H1 (cell line): Measurements from ENCODE around the gene NUP43. TPM values are rescaled to one million over a fixed set of nuclear protein-coding genes. Genes with fewer than 3 reads are reported as not detected.

Experiments used
- CTCF ChIA-PET: fragments of 300-600 bp; sonication (Branson Sonifier 250); formaldehyde crosslinking; loops from one replicate; lab custom pipeline; 2021; ENCODE audit not compliant: partially characterized antibody; lab: Charles Lee
- POLR2A ChIA-PET: fragments of 300-600 bp; sonication (Branson Sonifier 250); formaldehyde crosslinking; loops from one replicate; lab custom pipeline; 2021; ENCODE audit warnings: inconsistent platforms; ENCODE audit not compliant: partially characterized antibody; lab: Charles Lee
- DNase-seq, 2 experiments: peaks; one replicate each; pipeline versions ENCODE4 v3.0.0 to v3.0.0-alpha.2; 2010 to 2022; ENCODE audit warnings: low spot score in 2 of 2, low read depth in 1 of 2, mixed read lengths in 1 of 2
- FAIRE-seq: peaks from 2 replicates; lab custom pipeline; 2011; peaks lifted over from hg19 to GRCh38; lab: Jason Lieb, UNC
- H2AFZ ChIP-seq: 2 replicates; pipeline ENCODE4 v1.8.1; 2012; ENCODE audit warnings: low read length, inconsistent platforms
- H2AK5ac ChIP-seq: 2 replicates; pipeline ENCODE4 v1.6.1; 2013; ENCODE audit warnings: low read depth, low read length
- H2BK120ac ChIP-seq: replicated peaks from 2 replicates; pipeline ENCODE3; 2013; ENCODE audit warnings: low read depth, low read length, inconsistent platforms
- H2BK12ac ChIP-seq: 2 replicates; pipeline ENCODE4 v1.6.1; 2013; ENCODE audit warnings: low read depth, low read length
- H2BK15ac ChIP-seq: 2 replicates; pipeline ENCODE4 v1.6.1; 2013; ENCODE audit warnings: low read length
- H2BK20ac ChIP-seq: 2 replicates; pipeline ENCODE4 v1.6.1; 2013; ENCODE audit warnings: low read length
- H2BK5ac ChIP-seq: 2 replicates; pipeline ENCODE4 v1.6.1; 2013; ENCODE audit warnings: low read depth, low read length
- H3K14ac ChIP-seq: 2 replicates; pipeline ENCODE4 v1.6.1; 2013; ENCODE audit warnings: inconsistent platforms; ENCODE audit not compliant: insufficient read length
- H3K18ac ChIP-seq: 2 replicates; pipeline ENCODE4 v1.6.1; 2013; ENCODE audit warnings: low read length; ENCODE audit errors: extremely low read depth
- H3K23ac ChIP-seq: 2 replicates; pipeline ENCODE4 v1.6.1; 2013; ENCODE audit warnings: inconsistent platforms; ENCODE audit not compliant: insufficient read length
- H3K23me2 ChIP-seq: 2 replicates; pipeline ENCODE4 v1.6.1; 2013; ENCODE audit warnings: low read depth, low read length
- H3K27ac ChIP-seq: 2 replicates; pipeline ENCODE4 v1.6.1; 2011; ENCODE audit warnings: low read depth, low read length, inconsistent platforms
- H3K27me3 ChIP-seq, 4 experiments: replicated peaks in 1 of 4; 1 replicate in 1 of 4; 2 replicates in 3 of 4; pipeline versions ENCODE4 v1.6.1 to v1.8.1; 2011 to 2013; ENCODE audit warnings: low read length in 3 of 4, mild to moderate bottlenecking in 3 of 4, inconsistent platforms in 2 of 4, mixed read lengths in 2 of 4, moderate library complexity in 1 of 4; ENCODE audit not compliant: control insufficient read depth in 3 of 4, insufficient read depth in 3 of 4; ENCODE audit errors: extremely low read depth in 1 of 4
- H3K36me3 ChIP-seq, 4 experiments: 2 replicates each; pipeline versions ENCODE4 v1.6.1 to v1.8.1; 2011 to 2013; ENCODE audit warnings: mild to moderate bottlenecking in 4 of 4, low read length in 3 of 4, moderate library complexity in 2 of 4, control low read depth in 1 of 4, inconsistent platforms in 1 of 4; ENCODE audit not compliant: insufficient read depth in 4 of 4, control insufficient read depth in 2 of 4
- H3K4ac ChIP-seq: replicated peaks from 2 replicates; pipeline ENCODE3; 2013; ENCODE audit warnings: low read length, low read depth, mixed read lengths, inconsistent platforms; ENCODE audit not compliant: insufficient read length
- H3K4me1 ChIP-seq, 4 experiments: replicated peaks in 1 of 4; 1 replicate in 1 of 4; 2 replicates in 3 of 4; pipeline versions ENCODE4 v1.6.1 to v1.8.1; 2011 to 2013; ENCODE audit warnings: low read length in 3 of 4, inconsistent platforms in 2 of 4, mixed read lengths in 1 of 4; ENCODE audit not compliant: insufficient read depth in 4 of 4, control insufficient read depth in 3 of 4
- H3K4me2 ChIP-seq, 2 experiments: 2 replicates each; pipeline versions ENCODE4 v1.6.1 to v1.8.1; 2011 to 2013; ENCODE audit warnings: low read depth in 2 of 2, low read length in 2 of 2, control low read depth in 1 of 2, inconsistent platforms in 1 of 2, mild to moderate bottlenecking in 1 of 2; ENCODE audit not compliant: insufficient read depth in 1 of 2
- H3K4me3 ChIP-seq, 4 experiments: fragments of 200-600, 300-600 bp in 1 of 4; sonication (generic), shearing (Covaris generic), sonication (Bioruptor Twin) in 1 of 4; 2 replicates each; pipeline versions ENCODE4 v1.5.1 to v1.8.1; 2011 to 2016; ENCODE audit warnings: low read length in 4 of 4, low read depth in 3 of 4, control low read depth in 2 of 4, inconsistent platforms in 2 of 4, mild to moderate bottlenecking in 2 of 4, mixed read lengths in 1 of 4, moderate library complexity in 1 of 4; ENCODE audit not compliant: insufficient read depth in 2 of 4; ENCODE audit errors: extremely low read depth in 1 of 4
- H3K56ac ChIP-seq: replicated peaks from 2 replicates; pipeline ENCODE3; 2013; ENCODE audit warnings: low read depth, mild to moderate bottlenecking, mixed read lengths, low read length, inconsistent platforms; ENCODE audit not compliant: insufficient read length
- H3K79me1 ChIP-seq: 2 replicates; pipeline ENCODE4 v1.6.1; 2013; ENCODE audit warnings: low read depth, low read length, control low read depth
- H3K79me2 ChIP-seq, 2 experiments: 2 replicates each; pipeline versions ENCODE4 v1.6.1 to v1.8.1; 2012 to 2013; ENCODE audit warnings: low read length in 2 of 2, mild to moderate bottlenecking in 2 of 2, inconsistent platforms in 1 of 2; ENCODE audit not compliant: insufficient read depth in 2 of 2, control insufficient read depth in 1 of 2
- H3K9ac ChIP-seq, 4 experiments: replicated peaks in 1 of 4; 1 replicate in 1 of 4; 2 replicates in 3 of 4; pipeline versions ENCODE4 v1.6.1 to v1.8.1; 2011 to 2013; ENCODE audit warnings: low read depth in 3 of 4, low read length in 3 of 4, control low read depth in 2 of 4, mild to moderate bottlenecking in 2 of 4, moderate library complexity in 2 of 4, inconsistent platforms in 1 of 4; ENCODE audit errors: extremely low read depth in 1 of 4
- H3K9me3 ChIP-seq, 2 experiments: 2 replicates each; pipeline versions ENCODE4 v1.6.1 to v1.8.1; 2012 to 2013; ENCODE audit warnings: mild to moderate bottlenecking in 2 of 2, moderate library complexity in 2 of 2, control low read depth in 1 of 2, inconsistent platforms in 1 of 2, low read depth in 1 of 2, low read length in 1 of 2, mixed read lengths in 1 of 2; ENCODE audit not compliant: insufficient read depth in 2 of 2
- H4K20me1 ChIP-seq, 2 experiments: replicated peaks in 1 of 2; 2 replicates each; pipeline versions ENCODE3 to v1.8.1; 2011 to 2013; ENCODE audit warnings: inconsistent platforms in 2 of 2, low read length in 2 of 2, mild to moderate bottlenecking in 1 of 2; ENCODE audit not compliant: insufficient read depth in 2 of 2, control insufficient read depth in 1 of 2
- H4K5ac ChIP-seq: 2 replicates; pipeline ENCODE4 v1.6.1; 2013; ENCODE audit warnings: low read length, low read depth, mixed read lengths, inconsistent platforms; ENCODE audit not compliant: insufficient read length
- H4K8ac ChIP-seq: 2 replicates; pipeline ENCODE4 v1.8.0; 2013; ENCODE audit warnings: mild to moderate bottlenecking, moderate library complexity, low read length, inconsistent platforms; ENCODE audit not compliant: insufficient read depth; ENCODE audit errors: extremely low read depth
- H4K91ac ChIP-seq: replicated peaks from 2 replicates; pipeline ENCODE3; 2013; ENCODE audit warnings: low read length, mixed read lengths, inconsistent platforms; ENCODE audit not compliant: insufficient read length
- RAD21 ChIP-seq, 2 experiments: IDR thresholded peaks in 1 of 2; conservative IDR thresholded peaks in 1 of 2; 2 replicates each; pipeline ENCODE4 v1.6.1; 2011; ENCODE audit warnings: low read depth in 2 of 2, low read length in 2 of 2, improper control_type of control experiment in 1 of 2, inconsistent platforms in 1 of 2, mild to moderate bottlenecking in 1 of 2, moderate library complexity in 1 of 2
- WGBS, 2 experiments: shearing (Covaris generic) in 1 of 2; methylation state at CpG; one replicate each; pipeline versions ENCODE4 v1.1.6 to v1.1.7; 2013 to 2015; ENCODE audit warnings: low lambda C conversion rate in 2 of 2, mixed read lengths in 2 of 2, inconsistent platforms in 1 of 2, low coverage in 1 of 2, missing lambda C conversion rate in 1 of 2; ENCODE audit not compliant: insufficient replicate concordance in 2 of 2, insufficient coverage in 1 of 2, insufficient read length in 1 of 2; ENCODE audit errors: extremely low coverage in 1 of 2, missing lambda C conversion rate in 1 of 2; 5-methylcytosine and 5-hydroxymethylcytosine counted together
- polyA plus RNA-seq, 7 experiments: library from polyadenylated mRNA; depleted of rRNA in 3 of 7; stranded (reverse) in 5 of 7; unstranded in 2 of 7; fragments of >200 nt in 5 of 7; fragments of 200-250 nt in 2 of 7; gene quantifications; 1 replicate in 5 of 7; 2 replicates in 1 of 7; 4 replicates in 1 of 7; pipeline versions ENCODE4 v1.2.1 to v1.2.3, GENCODE V29; 2011 to 2013; ENCODE audit warnings: missing spikeins in 2 of 7, mixed read lengths in 2 of 7
- total RNA-seq: library from RNA; stranded (reverse); fragmentation: NEBNext Ultra II Directional; extraction: Animal tissue kit (Norgen Biotek cat#: 25700); gene quantifications from 2 replicates; pipeline ENCODE4 v1.2.1, GENCODE V29; 2021
- TF ChIP-seq, protein P1 (sequence below): IDR thresholded peaks from 2 replicates; pipeline ENCODE4 v1.6.1; 2012; ENCODE audit warnings: inconsistent platforms
- TF ChIP-seq, protein P2 (sequence below), 3 experiments: IDR thresholded peaks; 1 replicate in 2 of 3; 2 replicates in 1 of 3; pipeline versions ENCODE4 v1.5.1 to v1.6.1; 2011; ENCODE audit warnings: low read length in 3 of 3, mild to moderate bottlenecking in 3 of 3, inconsistent platforms in 2 of 3, low read depth in 1 of 3, moderate library complexity in 1 of 3; ENCODE audit not compliant: insufficient read depth in 1 of 3; ENCODE audit errors: control extremely low read depth in 1 of 3

The NUP43 gene
- total and polyA plus RNA-seq, 2 of the 8 experiments (the other 6 are each of a cell fraction or from before 2014, with no cell fraction given) = 25.2 to 83.4 TPM

DNA sequence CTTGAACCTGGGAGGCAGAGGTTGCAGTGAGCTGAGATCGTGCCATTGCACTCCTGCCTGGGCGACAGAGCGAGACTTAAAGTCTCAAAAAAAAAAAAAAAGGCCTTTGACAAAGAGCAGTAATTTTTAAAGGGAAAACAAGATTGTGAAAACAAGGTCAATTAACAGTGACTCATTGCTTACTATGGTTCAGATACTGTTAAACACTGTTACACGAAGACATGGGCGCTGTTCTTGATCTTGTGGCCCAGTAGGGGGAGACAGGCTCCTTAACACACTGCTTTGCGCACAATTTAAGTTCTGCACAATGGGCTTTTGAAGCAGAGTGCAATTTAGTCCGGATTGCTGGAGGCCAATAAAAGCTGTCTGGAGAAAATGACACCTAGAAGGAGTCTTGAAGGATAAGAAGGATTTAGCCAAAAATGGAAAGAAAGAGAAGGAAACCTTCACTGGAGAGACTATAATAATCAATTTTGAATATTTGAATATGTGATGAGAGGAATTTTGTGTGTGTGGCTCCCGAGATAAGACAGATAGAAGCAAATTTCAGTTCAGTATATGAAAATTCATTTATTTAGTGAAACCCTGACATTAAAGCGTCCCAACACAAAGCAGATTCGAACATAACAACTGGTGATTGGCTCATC lies 22.4 kb downstream of the NUP43 start:
- no peak overlapping the region for H3K56ac ChIP-seq
- POLR2A ChIA-PET = interaction anchor here (0.7 kb wide), 1 partner anchor 700 kb away, joined by 4 read pairs; no protein-coding TSS in a partner anchor
- H3K27ac ChIP-seq = no peak overlapping the region
- no peak overlapping the region for H3K23ac ChIP-seq
- CTCF ChIA-PET = interaction anchor here (0.5 to 2.4 kb wide), 17 partner anchors 9 to 1250 kb away, joined by 3 to 11 read pairs (median 3); partner anchors contain the start of gene NUP43
- H2AFZ ChIP-seq = no peak overlapping the region
- no peaks in the 10 kb centered on the region for H3K79me1 ChIP-seq
- H3K4me3 ChIP-seq = no peak overlapping the region
- no peak overlapping the region for H2BK15ac ChIP-seq
- H3K18ac ChIP-seq = no peak overlapping the region
- H2BK120ac ChIP-seq = no peak overlapping the region
- no peak overlapping the region for H3K14ac ChIP-seq
- no peaks in the 10 kb centered on the region for H3K27me3 ChIP-seq
- H3K36me3 ChIP-seq = peaks cover 5 to 25% (median 18%) of the 10 kb centered on the region in 4 experiments
- no peak overlapping the region for H3K9ac ChIP-seq
- H4K20me1 ChIP-seq = no peaks in the 10 kb centered on the region
- DNase-seq (no peak), FAIRE-seq (peak; percentile 58)
- 88% methylated on average over 10 of the region's 10 CpGs; no CpG with 5 or more reads in 1 of the 2 experiments for WGBS, 2 experiments
- H4K8ac ChIP-seq = no peak overlapping the region
- TF ChIP-seq, protein P1, sequence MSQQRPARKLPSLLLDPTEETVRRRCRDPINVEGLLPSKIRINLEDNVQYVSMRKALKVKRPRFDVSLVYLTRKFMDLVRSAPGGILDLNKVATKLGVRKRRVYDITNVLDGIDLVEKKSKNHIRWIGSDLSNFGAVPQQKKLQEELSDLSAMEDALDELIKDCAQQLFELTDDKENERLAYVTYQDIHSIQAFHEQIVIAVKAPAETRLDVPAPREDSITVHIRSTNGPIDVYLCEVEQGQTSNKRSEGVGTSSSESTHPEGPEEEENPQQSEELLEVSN = no peak
- TF ChIP-seq, protein P2, sequence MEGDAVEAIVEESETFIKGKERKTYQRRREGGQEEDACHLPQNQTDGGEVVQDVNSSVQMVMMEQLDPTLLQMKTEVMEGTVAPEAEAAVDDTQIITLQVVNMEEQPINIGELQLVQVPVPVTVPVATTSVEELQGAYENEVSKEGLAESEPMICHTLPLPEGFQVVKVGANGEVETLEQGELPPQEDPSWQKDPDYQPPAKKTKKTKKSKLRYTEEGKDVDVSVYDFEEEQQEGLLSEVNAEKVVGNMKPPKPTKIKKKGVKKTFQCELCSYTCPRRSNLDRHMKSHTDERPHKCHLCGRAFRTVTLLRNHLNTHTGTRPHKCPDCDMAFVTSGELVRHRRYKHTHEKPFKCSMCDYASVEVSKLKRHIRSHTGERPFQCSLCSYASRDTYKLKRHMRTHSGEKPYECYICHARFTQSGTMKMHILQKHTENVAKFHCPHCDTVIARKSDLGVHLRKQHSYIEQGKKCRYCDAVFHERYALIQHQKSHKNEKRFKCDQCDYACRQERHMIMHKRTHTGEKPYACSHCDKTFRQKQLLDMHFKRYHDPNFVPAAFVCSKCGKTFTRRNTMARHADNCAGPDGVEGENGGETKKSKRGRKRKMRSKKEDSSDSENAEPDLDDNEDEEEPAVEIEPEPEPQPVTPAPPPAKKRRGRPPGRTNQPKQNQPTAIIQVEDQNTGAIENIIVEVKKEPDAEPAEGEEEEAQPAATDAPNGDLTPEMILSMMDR (IDR thresholded peaks at IDR 0.05; ENCODE audit: control extremely low read depth in 1 of 3, insufficient read depth in 1 of 3, low read depth in 1 of 3, low read length in 3 of 3) = peak; percentile 50 to 75 (median 55)
- TF ChIP-seq RAD21 (IDR thresholded peaks at IDR 0.05 in 1 of 2, conservative IDR thresholded peaks at IDR 0.05 in 1 of 2; ENCODE audit: low read depth in 2 of 2, low read length in 2 of 2) = peak; percentile 46 to 57
- no peak overlapping the region for H4K91ac ChIP-seq
- H3K9me3 ChIP-seq = no peaks in the 10 kb centered on the region
- no peak overlapping the region for H2BK5ac ChIP-seq
- no peak overlapping the region for H4K5ac ChIP-seq
- no peaks in the 10 kb centered on the region for H3K23me2 ChIP-seq
- no peak overlapping the region for H3K4me2 ChIP-seq
- no peaks in the 10 kb centered on the region for H3K79me2 ChIP-seq
- no peak overlapping the region for H2BK12ac ChIP-seq
- H2AK5ac ChIP-seq = no peak overlapping the region
- no peak overlapping the region for H2BK20ac ChIP-seq
- no peaks in the 10 kb centered on the region for H3K4me1 ChIP-seq
- H3K4ac ChIP-seq = no peak overlapping the region
